ENCODE data around the gene SLC25A38. TPM values are rescaled to one million over a fixed set of nuclear protein-coding genes. Genes with fewer than 3 reads are reported as not detected.

SLC25A38 gene
- 11.9 and 16.1 TPM in 2 replicates for total RNA-seq (2013; cell fraction: nucleolus; rRNA removed)
- total RNA-seq (2014; rRNA removed): 34.2 and 38.6 TPM in 2 replicates
- total RNA-seq (2014; rRNA removed; fragmentation: Illumina TruSeq; extraction: Trizol): 28.5 and 28.8 TPM in 2 replicates
- 35.4 and 39.8 TPM in 2 replicates for total RNA-seq (2021)
- 23.0 TPM for polyA plus RNA-seq (2011; ENCODE audit: low read depth)
- 48.8 and 55.2 TPM in 2 replicates for polyA plus RNA-seq (2011; rRNA removed)
- 48.7 and 53.0 TPM in 2 replicates for polyA plus RNA-seq (2011; cell fraction: cytosol; rRNA removed)
- 58.3 and 58.6 TPM in 2 replicates for polyA plus RNA-seq (2011; cell fraction: nucleus; rRNA removed)
- 22.9 and 24.1 TPM in 2 replicates for polyA plus RNA-seq (2012)
- 41.1 and 48.4 TPM in 2 replicates for polyA plus RNA-seq (2014; fragmentation: Illumina TruSeq; extraction: Trizol)
- polyA plus RNA-seq (2014; fragmentation: Nextera tagmentation; extraction: Ambion mirVana): 10 to 100 TPM; 15.2 to 21.8 TPM
- 49.3 and 51.8 TPM in 2 replicates for polyA plus RNA-seq (2014; rRNA removed)
- 10 to 100 TPM; 37.9 to 43.0 TPM for polyA plus RNA-seq (2016; fragmentation: Nextera tagmentation; extraction: Ambion mirVana)
- polyA minus RNA-seq (2011; rRNA and poly(A)+ RNA removed): 41.6 and 54.4 TPM in 2 replicates
- polyA minus RNA-seq (2011; cell fraction: cytosol; rRNA and poly(A)+ RNA removed): 18.7 and 19.9 TPM in 2 replicates
- 13.4 and 17.9 TPM in 2 replicates for polyA minus RNA-seq (2011; cell fraction: nucleus; rRNA and poly(A)+ RNA removed)
- Bru-seq, nascent RNA: percentile 88 among the genes with signal in this experiment
- percentile 89 among the genes with signal in this experiment for BruChase-seq, experiment 1, labeled RNA remaining after a 6-hour chase
- percentile 90 among the genes with signal in this experiment for BruChase-seq, experiment 2, labeled RNA remaining after a 2-hour chase
- long read RNA-seq, experiment 1, transcript SLC25A38-201 (7 exons, 2,147 nt): major isoform, 58 of 66 reads
- long read RNA-seq, experiment 1, partial matches to known transcripts: 0 of 66 reads
- long read RNA-seq, experiment 1, other reads (novel, unspliced or antisense): 8 of 66 reads
- long read RNA-seq, experiment 2, transcript SLC25A38-201 (7 exons, 2,147 nt): major isoform, 185 of 236 reads
- long read RNA-seq, experiment 2, partial matches to known transcripts: 19 of 236 reads
- long read RNA-seq, experiment 2, other reads (novel, unspliced or antisense): 31 of 236 reads

GRCh38 chr3:39383045-39383880 is at the start of gene SLC25A38:
TSS of gene SLC25A38 (plus strand) at chr3:39383370. CDS start at chr3:39383725, 355 bp downstream.
- Histone ChIP-seq H3K9me3 (replicated peaks; ENCODE audit: control insufficient read depth, insufficient read depth, low read length) (no peaks in the 10 kb centered on the region), H3K9ac (ENCODE audit: control insufficient read depth, insufficient read depth, low read length) (peak within 1 kb of the TSS; percentile 83), H3K27me3 (replicated peaks in 1 of 2; ENCODE audit: control insufficient read depth in 2 of 2, insufficient read depth in 2 of 2, low read length in 1 of 2) (no peaks in the 10 kb centered on the region), H3K27ac (ENCODE audit: control insufficient read depth, insufficient read depth) (peak within 1 kb of the TSS; percentile 84), H4K20me1 (ENCODE audit: control insufficient read depth, insufficient read depth) (no peaks in the 10 kb centered on the region), H3K79me2 (ENCODE audit: control insufficient read depth, insufficient read depth, low read length) (peaks cover 51% of the 10 kb centered on the region), H3K4me3 (peak within 1 kb of the TSS; percentile 89), H3K4me2 (ENCODE audit: control insufficient read depth, insufficient read depth) (peak within 1 kb of the TSS; percentile 72), H3K4me1 (ENCODE audit: control insufficient read depth, insufficient read depth, low read length) (peaks cover 7% of the 10 kb centered on the region), H3K36me3 (ENCODE audit: control insufficient read depth in 2 of 2, insufficient read depth in 2 of 2, low read length in 1 of 2) (no peaks in the 10 kb centered on the region), H2AFZ (ENCODE audit: control insufficient read depth, low read depth, low read length) (peak within 1 kb of the TSS; percentile 85)
- DNase-seq (ENCODE audit: low read depth, low spot score) (no peak), ATAC-seq (peak; percentile 84), FAIRE-seq (peak; percentile 75)
- TSS peak; percentile 67 for BruUV-seq (replicated peaks)
- RAD21 ChIA-PET (ENCODE audit: unreplicated experiment): interaction anchor here (4.2 kb wide), 1 partner anchor 24 kb away, joined by 24 read pairs; the partner anchor contains the start of gene RPSA
- CTCF ChIA-PET: interaction anchor here (1.5 to 1.7 kb wide), 2 partner anchors 26 to 91 kb away, joined by 5 read pairs; no protein-coding TSS in a partner anchor
- in situ Hi-C loops (cut with MboI) (loop anchor here (5.0 kb wide), 2 partner anchors 86 to 196 kb away; no protein-coding TSS in a partner anchor), intact Hi-C loops (cut with micrococcal nuclease; ENCODE audit: unreplicated experiment) (no loop called here)
- POLR2A ChIA-PET: interaction anchor here (1.8 kb wide), 1 partner anchor 24 kb away, joined by 10 read pairs; no protein-coding TSS in a partner anchor
- WGBS (ENCODE audit: insufficient coverage, insufficient replicate concordance, low lambda C conversion rate, missing lambda C conversion rate): 1% methylated on average over 60 of the region's 62 CpGs
- SMC1A ChIA-PET (ENCODE audit: uncharacterized antibody, unreplicated experiment): interaction anchor here (1.3 to 1.6 kb wide), 3 partner anchors 24 to 95 kb away, joined by 4 to 5 read pairs (median 5); no protein-coding TSS in a partner anchor
- TF ChIP-seq, protein P1, sequence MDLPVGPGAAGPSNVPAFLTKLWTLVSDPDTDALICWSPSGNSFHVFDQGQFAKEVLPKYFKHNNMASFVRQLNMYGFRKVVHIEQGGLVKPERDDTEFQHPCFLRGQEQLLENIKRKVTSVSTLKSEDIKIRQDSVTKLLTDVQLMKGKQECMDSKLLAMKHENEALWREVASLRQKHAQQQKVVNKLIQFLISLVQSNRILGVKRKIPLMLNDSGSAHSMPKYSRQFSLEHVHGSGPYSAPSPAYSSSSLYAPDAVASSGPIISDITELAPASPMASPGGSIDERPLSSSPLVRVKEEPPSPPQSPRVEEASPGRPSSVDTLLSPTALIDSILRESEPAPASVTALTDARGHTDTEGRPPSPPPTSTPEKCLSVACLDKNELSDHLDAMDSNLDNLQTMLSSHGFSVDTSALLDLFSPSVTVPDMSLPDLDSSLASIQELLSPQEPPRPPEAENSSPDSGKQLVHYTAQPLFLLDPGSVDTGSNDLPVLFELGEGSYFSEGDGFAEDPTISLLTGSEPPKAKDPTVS (IDR thresholded peaks at IDR 0.05; ENCODE audit: low read depth, low read length): no peak
- TF ChIP-seq SMAD1 (IDR thresholded peaks at IDR 0.05; ENCODE audit: low read depth, partially characterized antibody) (no peak), ZBTB33 (IDR thresholded peaks at IDR 0.05) (no peak), PKNOX1 (IDR thresholded peaks at IDR 0.05) (peak; percentile 76), ESRRA (IDR thresholded peaks at IDR 0.05; ENCODE audit: low read length) (no peak), ASH2L (IDR thresholded peaks at IDR 0.05; ENCODE audit: borderline replicate concordance, low read depth) (0 out of 2 replicates have a peak, but pooled peaks have one; percentile 27), BCL11A (IDR thresholded peaks at IDR 0.05; ENCODE audit: low read depth, low read length) (no peak), NKRF (conservative IDR thresholded peaks at IDR 0.05) (peak; percentile 76)
